Measurements from ENCODE around the gene NIPAL3. TPM values are rescaled to one million over a fixed set of nuclear protein-coding genes. Genes with fewer than 3 reads are reported as not detected.

The NIPAL3 gene
- total and polyA plus RNA-seq, 2 donors (not counting 3 experiments of a cell fraction or from before 2014, with no cell fraction given), result 15.5 to 16.0 TPM

GRCh38 chr1:24503870-24504523 is 88.4 kb downstream of the NIPAL3 start:
- peaks cover 5% of the 10 kb centered on the region for H3K4me1 ChIP-seq (ENCODE audit: control insufficient read depth, extremely low read depth, insufficient read depth, low read length)
- H2AFZ ChIP-seq (ENCODE audit: low read depth, low read length), result no peak overlapping the region
- POLR2A ChIA-PET, result no interaction called here

GRCh38 chr1:24504560-24504959 is 89.0 kb downstream of the NIPAL3 start:
- TF ChIP-seq JUN (IDR thresholded peaks at IDR 0.05; ENCODE audit: borderline replicate concordance, insufficient read depth, insufficient read length, low read depth), result no peak
- no peak for TF ChIP-seq POLR2AphosphoS5 (IDR thresholded peaks at IDR 0.05; ENCODE audit: insufficient read depth, low read depth, low read length)
- no peak for TF ChIP-seq FOS (IDR thresholded peaks at IDR 0.05; ENCODE audit: borderline replicate concordance, insufficient read depth, low read length)
- TF ChIP-seq MAX (IDR thresholded peaks at IDR 0.05; ENCODE audit: insufficient read depth, insufficient read length), result no peak
- TF ChIP-seq CTCF (IDR thresholded peaks at IDR 0.05; ENCODE audit: extremely low read depth in 1 of 2, insufficient read depth in 1 of 2, low read depth in 1 of 2, low read length in 2 of 2), result no peak
- TF ChIP-seq GATA2 (IDR thresholded peaks at IDR 0.05; ENCODE audit: insufficient read depth, insufficient read length, low read depth, low read length), result no peak
- TF ChIP-seq EZH2 (IDR thresholded peaks at IDR 0.05; ENCODE audit: borderline replicate concordance, low read depth, low read length, severe bottlenecking), result no peak
- TF ChIP-seq MYC (IDR thresholded peaks at IDR 0.05; ENCODE audit: low read depth, low read length), result no peak
- no peak for TF ChIP-seq POLR2A (IDR thresholded peaks at IDR 0.05; ENCODE audit: low read depth, low read length)
- Histone ChIP-seq H3K9me1 (replicated peaks; ENCODE audit: control insufficient read depth, extremely low read depth, insufficient read depth, low read length) (no peaks in the 10 kb centered on the region), H3K9ac (replicated peaks; ENCODE audit: extremely low read depth, insufficient read depth, low read length) (no peak overlapping the region), H3K4me1 (ENCODE audit: control insufficient read depth, extremely low read depth, insufficient read depth, low read length) (peaks cover 5% of the 10 kb centered on the region), H3K4me2 (ENCODE audit: insufficient read depth, low read length) (no peak overlapping the region), H4K20me1 (replicated peaks; ENCODE audit: control insufficient read depth, extremely low read depth, insufficient read depth, low read length) (no peaks in the 10 kb centered on the region), H3K27me3 (ENCODE audit: control insufficient read depth in 2 of 2, insufficient read depth in 2 of 2, low read length in 2 of 2) (peaks cover 4 to 14% of the 10 kb centered on the region in 2 experiments), H3K79me2 (ENCODE audit: control insufficient read depth, insufficient read depth, low read length) (no peaks in the 10 kb centered on the region), H3K27ac (ENCODE audit: insufficient read depth, low read depth, low read length) (no peak overlapping the region), H3K9me3 (replicated peaks; ENCODE audit: control insufficient read depth, insufficient read depth, low read length) (no peaks in the 10 kb centered on the region), H3K36me3 (ENCODE audit: control insufficient read depth in 2 of 2, extremely low read depth in 1 of 2, insufficient read depth in 2 of 2, low read length in 2 of 2) (no peaks in the 10 kb centered on the region), H2AFZ (ENCODE audit: low read depth, low read length) (no peak overlapping the region), H3K4me3 (replicated peaks in 1 of 3; ENCODE audit: insufficient read depth in 1 of 3, low read depth in 1 of 3, low read length in 3 of 3) (no peak overlapping the region)
- FAIRE-seq, result no peak
- no TSS peak for BruUV-seq (replicated peaks)
- dilution Hi-C loops (cut with MboI; ENCODE audit: extremely low pct_ligation_motif_present, low sequenced_read_pairs) (no loop called here), intact Hi-C loops (cut with micrococcal nuclease) (loop anchor here (5.0 kb wide), 1 partner anchor 87 kb away; the partner anchor contains the start of gene NIPAL3)
- DNase-seq (ENCODE audit: low read depth, low spot score), result no peak
- ChIA-PET POLR2A (no interaction called here), CTCF (interaction anchor here (0.7 kb wide), 1 partner anchor 14 kb away, joined by 4 read pairs; no protein-coding TSS in a partner anchor)

More at GRCh38 chr1:24503870-24504523, 88.4 kb downstream of the NIPAL3 start:
- Histone ChIP-seq H3K36me3 (ENCODE audit: control insufficient read depth in 2 of 2, extremely low read depth in 1 of 2, insufficient read depth in 2 of 2, low read length in 2 of 2) (no peaks in the 10 kb centered on the region), H4K20me1 (replicated peaks; ENCODE audit: control insufficient read depth, extremely low read depth, insufficient read depth, low read length) (no peaks in the 10 kb centered on the region), H3K79me2 (ENCODE audit: control insufficient read depth, insufficient read depth, low read length) (no peaks in the 10 kb centered on the region), H3K27ac (ENCODE audit: insufficient read depth, low read depth, low read length) (no peak overlapping the region), H3K4me3 (replicated peaks in 1 of 3; ENCODE audit: insufficient read depth in 1 of 3, low read depth in 1 of 3, low read length in 3 of 3) (no peak overlapping the region), H3K27me3 (ENCODE audit: control insufficient read depth in 2 of 2, insufficient read depth in 2 of 2, low read length in 2 of 2) (peaks cover 4 to 14% of the 10 kb centered on the region in 2 experiments), H3K9ac (replicated peaks; ENCODE audit: extremely low read depth, insufficient read depth, low read length) (no peak overlapping the region), H3K9me1 (replicated peaks; ENCODE audit: control insufficient read depth, extremely low read depth, insufficient read depth, low read length) (no peaks in the 10 kb centered on the region), H3K9me3 (replicated peaks; ENCODE audit: control insufficient read depth, insufficient read depth, low read length) (no peaks in the 10 kb centered on the region), H3K4me2 (ENCODE audit: insufficient read depth, low read length) (peak overlapping the region; percentile 76)
- FAIRE-seq, result no peak
- DNase-seq (ENCODE audit: low read depth, low spot score), result no peak
- dilution Hi-C loops (cut with MboI; ENCODE audit: extremely low pct_ligation_motif_present, low sequenced_read_pairs), result no loop called here
- BruUV-seq (replicated peaks), result no TSS peak
- TF ChIP-seq MAX (IDR thresholded peaks at IDR 0.05; ENCODE audit: insufficient read depth, insufficient read length) (no peak), GATA2 (IDR thresholded peaks at IDR 0.05; ENCODE audit: insufficient read depth, insufficient read length, low read depth, low read length) (no peak), JUN (IDR thresholded peaks at IDR 0.05; ENCODE audit: borderline replicate concordance, insufficient read depth, insufficient read length, low read depth) (no peak)
- CTCF ChIA-PET, result no interaction called here
- intact Hi-C loops (cut with micrococcal nuclease), result loop anchor here (5.0 kb wide), 1 partner anchor 87 kb away; the partner anchor contains the start of gene NIPAL3
